Endothelial cell of umbilical vein (primary cell): ENCODE measurements around the gene AUTS2. TPM values are rescaled to one million over a fixed set of nuclear protein-coding genes. Genes with fewer than 3 reads are reported as not detected.

Experiments
- BruUV-seq: library from RNA; stranded (reverse); fragments of 400-500 nt; replicated peaks from 2 replicates; lab custom pipeline; 2021; lab: Mats Ljungman, UMichigan
- CTCF ChIA-PET: fragments of 300-600, 350-600 bp; sonication (Branson Sonifier 250); formaldehyde crosslinking; loops from one replicate; lab custom pipeline; 2021; ENCODE audit warnings: antibody characterized with exemption, inconsistent platforms; lab: Charles Lee
- POLR2A ChIA-PET: fragments of 300-600, 350-600 bp; sonication (Branson Sonifier 250); formaldehyde crosslinking; loops from one replicate; lab custom pipeline; 2021; ENCODE audit warnings: antibody characterized with exemption, inconsistent platforms; lab: Charles Lee
- DNase-seq: peaks from one replicate; pipeline ENCODE4 v3.0.0-alpha.2; 2011; ENCODE audit warnings: low read depth, low spot score
- FAIRE-seq: peaks from 2 replicates; lab custom pipeline; 2011; peaks lifted over from hg19 to GRCh38; lab: Jason Lieb, UNC
- H2AFZ ChIP-seq: 2 replicates; pipeline ENCODE4 v1.6.0; 2012; ENCODE audit warnings: low read depth, low read length, control low read depth, inconsistent platforms
- H3K27ac ChIP-seq: 2 replicates; pipeline ENCODE4 v1.5.1; 2011; ENCODE audit warnings: low read depth, mild to moderate bottlenecking, control low read depth, low read length, moderate library complexity; ENCODE audit not compliant: insufficient read depth
- H3K27me3 ChIP-seq, 2 experiments: 2 replicates each; pipeline versions ENCODE4 v1.6.0 to v1.6.1; 2011; ENCODE audit warnings: low read length in 2 of 2, mixed read lengths in 1 of 2; ENCODE audit not compliant: control insufficient read depth in 2 of 2, insufficient read depth in 2 of 2
- H3K36me3 ChIP-seq, 2 experiments: 2 replicates in 1 of 2; 3 replicates in 1 of 2; pipeline ENCODE4 v1.5.1; 2011; ENCODE audit warnings: low read length in 2 of 2, mild to moderate bottlenecking in 1 of 2, moderate library complexity in 1 of 2; ENCODE audit not compliant: control insufficient read depth in 2 of 2, insufficient read depth in 2 of 2; ENCODE audit errors: extremely low read depth in 1 of 2
- H3K4me1 ChIP-seq: 3 replicates; pipeline ENCODE4 v1.5.1; 2011; ENCODE audit warnings: mild to moderate bottlenecking, low read length; ENCODE audit not compliant: control insufficient read depth, insufficient read depth; ENCODE audit errors: extremely low read depth
- H3K4me2 ChIP-seq: 2 replicates; pipeline ENCODE4 v1.6.1; 2011; ENCODE audit warnings: low read length, control low read depth, mixed read lengths; ENCODE audit not compliant: insufficient read depth
- H3K4me3 ChIP-seq, 3 experiments: fragments of 200-600 bp in 1 of 3; sonication (generic), shearing (Covaris generic) in 1 of 3; replicated peaks in 1 of 3; 2 replicates each; pipeline ENCODE4 v1.5.1; 2011 to 2016; ENCODE audit warnings: control low read depth in 3 of 3, low read length in 3 of 3, mild to moderate bottlenecking in 2 of 3, inconsistent platforms in 1 of 3, low read depth in 1 of 3, moderate library complexity in 1 of 3; ENCODE audit not compliant: insufficient read depth in 1 of 3
- H3K79me2 ChIP-seq: 2 replicates; pipeline ENCODE4 v1.6.0; 2012; ENCODE audit warnings: low read length, inconsistent platforms; ENCODE audit not compliant: control insufficient read depth, insufficient read depth
- H3K9ac ChIP-seq: replicated peaks from 2 replicates; pipeline ENCODE3; 2011; ENCODE audit warnings: low read length, control low read depth; ENCODE audit not compliant: insufficient read depth; ENCODE audit errors: extremely low read depth
- H3K9me1 ChIP-seq: replicated peaks from 3 replicates; pipeline ENCODE4 v1.6.0; 2011; ENCODE audit warnings: mild to moderate bottlenecking, low read length; ENCODE audit not compliant: control insufficient read depth, insufficient read depth; ENCODE audit errors: extremely low read depth
- H3K9me3 ChIP-seq: replicated peaks from 2 replicates; pipeline ENCODE4 v1.5.1; 2012; ENCODE audit warnings: low read length, inconsistent platforms; ENCODE audit not compliant: control insufficient read depth, insufficient read depth
- H4K20me1 ChIP-seq: replicated peaks from 2 replicates; pipeline ENCODE3; 2011; ENCODE audit warnings: mild to moderate bottlenecking, low read length; ENCODE audit not compliant: control insufficient read depth, insufficient read depth; ENCODE audit errors: extremely low read depth
- CTCF ChIP-seq, 2 donors: IDR thresholded peaks; 1 replicate in 1 of 2; 2 replicates in 1 of 2; pipeline ENCODE4 v1.5.1; 2011; ENCODE audit warnings: low read length in 2 of 2, mild to moderate bottlenecking in 2 of 2, moderate library complexity in 2 of 2, control low read depth in 1 of 2, inconsistent platforms in 1 of 2, low read depth in 1 of 2; ENCODE audit not compliant: insufficient read depth in 1 of 2; ENCODE audit errors: extremely low read depth in 1 of 2
- EZH2 ChIP-seq: IDR thresholded peaks from 2 replicates; pipeline ENCODE4 v1.6.1; 2012; ENCODE audit warnings: borderline replicate concordance, low read depth, mild to moderate bottlenecking, moderate library complexity, low read length, inconsistent platforms; ENCODE audit not compliant: severe bottlenecking
- FOS ChIP-seq: IDR thresholded peaks from 2 replicates; pipeline ENCODE4 v1.6.1; 2011; ENCODE audit warnings: mild to moderate bottlenecking, low read length, moderate library complexity, borderline replicate concordance; ENCODE audit not compliant: insufficient read depth
- GATA2 ChIP-seq: IDR thresholded peaks from 2 replicates; pipeline ENCODE4 v1.7.0; 2011; ENCODE audit warnings: low read depth, mild to moderate bottlenecking, moderate library complexity, mixed read lengths, low read length; ENCODE audit not compliant: insufficient read length, insufficient read depth
- JUN ChIP-seq: IDR thresholded peaks from 2 replicates; pipeline ENCODE4 v1.6.1; 2011; ENCODE audit warnings: borderline replicate concordance, low read depth; ENCODE audit not compliant: insufficient read length, insufficient read depth
- MAX ChIP-seq: IDR thresholded peaks from 2 replicates; pipeline ENCODE4 v1.6.1; 2011; ENCODE audit not compliant: insufficient read depth, insufficient read length
- MYC ChIP-seq: IDR thresholded peaks from one replicate; pipeline ENCODE4 v1.6.1; 2011; ENCODE audit warnings: mild to moderate bottlenecking, low read depth, low read length
- POLR2A ChIP-seq: IDR thresholded peaks from 2 replicates; pipeline ENCODE4 v1.6.1; 2012; ENCODE audit warnings: low read depth, mild to moderate bottlenecking, control low read depth, low read length
- POLR2AphosphoS5 ChIP-seq: IDR thresholded peaks from 2 replicates; pipeline ENCODE4 v1.6.1; 2012; ENCODE audit warnings: low read depth, mild to moderate bottlenecking, control low read depth, low read length, moderate library complexity; ENCODE audit not compliant: insufficient read depth
- dilution Hi-C: fragments of 300-500 bp; cut with MboI; formaldehyde crosslinking; loops from one replicate; pipeline ENCODE4 v1.15.0; 2019; ENCODE audit warnings: low sequenced_read_pairs; ENCODE audit not compliant: extremely low pct_ligation_motif_present
- intact Hi-C: fragments of 100-400 bp; cut with micrococcal nuclease; formaldehyde crosslinking; loops from one replicate; pipeline ENCODE4 v1.10.0; 2022
- polyA plus RNA-seq, 4 experiments: library from polyadenylated mRNA; depleted of rRNA in 3 of 4; stranded (reverse) in 3 of 4; unstranded in 1 of 4; fragments of >200 nt; gene quantifications; 2 replicates each; pipeline versions ENCODE4 v1.2.1 to v1.2.3, GENCODE V29; 2011 to 2012; ENCODE audit warnings: missing spikeins in 1 of 4
- total RNA-seq: library from RNA; stranded (reverse); gene quantifications from 2 replicates; pipeline ENCODE4 v1.2.3, GENCODE V29; 2021

Gene AUTS2
- total and polyA plus RNA-seq, 2 donors (not counting 3 experiments of a cell fraction or from before 2014, with no cell fraction given) = 0.59 to 8.0 TPM

GRCh38 chr7:69633122-69633831 lies 35.0 kb downstream of the AUTS2 start:
- H3K9ac ChIP-seq = no peak overlapping the region
- H3K27ac ChIP-seq = no peak overlapping the region
- H3K4me3 ChIP-seq = no peak overlapping the region
- dilution Hi-C loops = no loop called here
- CTCF ChIA-PET = no interaction called here
- H3K9me3 ChIP-seq = no peaks in the 10 kb centered on the region
- H3K4me1 ChIP-seq = no peaks in the 10 kb centered on the region
- TF ChIP-seq GATA2 (no peak), MYC (no peak), FOS (no peak), EZH2 (no peak), POLR2A (no peak), JUN (no peak), CTCF (IDR thresholded peaks at IDR 0.05; ENCODE audit: extremely low read depth in 1 of 2, insufficient read depth in 1 of 2, low read depth in 1 of 2, low read length in 2 of 2) (no peak), POLR2AphosphoS5 (no peak), MAX (no peak)
- H3K79me2 ChIP-seq = no peaks in the 10 kb centered on the region
- no peak for DNase-seq
- H4K20me1 ChIP-seq = no peaks in the 10 kb centered on the region
- intact Hi-C loops = no loop called here
- no TSS peak for BruUV-seq
- FAIRE-seq = no peak
- POLR2A ChIA-PET = no interaction called here
- H3K9me1 ChIP-seq = no peaks in the 10 kb centered on the region
- H2AFZ ChIP-seq = no peak overlapping the region
- H3K36me3 ChIP-seq = no peaks in the 10 kb centered on the region
- H3K27me3 ChIP-seq = no peaks in the 10 kb centered on the region
- H3K4me2 ChIP-seq = no peak overlapping the region
